Eye (tissue), 1 donor: ENCODE measurements around the gene ELAC2.
A peak's percentile ranks its signal among the peaks of the same experiment; 100 is the strongest.

Source experiments
- DNase-seq: peaks from one replicate; pipeline ENCODE4 v3.0.0-alpha.2; 2015

Gene ELAC2

GRCh38 chr17:13017655-13018459 lies at the start of gene ELAC2:
TSS of gene ELAC2 (minus strand) at chr17:13018027. CDS start at chr17:13017947, 80 bp downstream.
- peak; percentile 100 for DNase-seq

GRCh38 chr17:13065032-13065431 lies 47.2 kb upstream of the ELAC2 start:
- DNase-seq: peak; percentile 37

- no peak for DNase-seq
These were observed 37.3 kb upstream of the ELAC2 start for GRCh38 chr17:13055131-13055530.

GRCh38 chr17:13054666-13055065 lies 36.8 kb upstream of the ELAC2 start:
- no peak for DNase-seq

- no peak for DNase-seq
These were observed 34.1 kb upstream of the ELAC2 start for GRCh38 chr17:13051915-13052314.

GRCh38 chr17:13047011-13047606 lies 29.3 kb upstream of the ELAC2 start:
- DNase-seq: no peak

GRCh38 chr17:13046361-13046760 lies 28.5 kb upstream of the ELAC2 start:
- no peak for DNase-seq

GRCh38 chr17:13044572-13045065 lies 26.8 kb upstream of the ELAC2 start:
- peak; percentile 62 for DNase-seq

- DNase-seq: no peak
These were observed 21.3 kb upstream of the ELAC2 start for GRCh38 chr17:13038931-13039665.

- no peak for DNase-seq
These were observed 18.9 kb upstream of the ELAC2 start for GRCh38 chr17:13036751-13037150.

GRCh38 chr17:13035420-13035819 lies 17.6 kb upstream of the ELAC2 start:
- no peak for DNase-seq

GRCh38 chr17:13031718-13032350 lies 14.0 kb upstream of the ELAC2 start:
- DNase-seq: peak; percentile 69

GRCh38 chr17:13030459-13031300 lies 12.9 kb upstream of the ELAC2 start:
- peak; percentile 90 for DNase-seq

GRCh38 chr17:13030056-13030455 lies 12.2 kb upstream of the ELAC2 start:
- DNase-seq: no peak

- no peak for DNase-seq
These were observed 11.5 kb upstream of the ELAC2 start for GRCh38 chr17:13029340-13029739.

- DNase-seq: no peak
These were observed 9.4 kb upstream of the ELAC2 start for GRCh38 chr17:13027246-13027645.

GRCh38 chr17:13025687-13026086 lies 7.9 kb upstream of the ELAC2 start:
- no peak for DNase-seq

- no peak for DNase-seq
These were observed 7.4 kb upstream of the ELAC2 start for GRCh38 chr17:13025258-13025627.

- DNase-seq: peak; percentile 90
These were observed 6.9 kb upstream of the ELAC2 start for GRCh38 chr17:13024526-13025257.

GRCh38 chr17:13024016-13024415 lies 6.2 kb upstream of the ELAC2 start:
- DNase-seq: no peak

GRCh38 chr17:13016881-13017654 lies 759 bp downstream of the ELAC2 start:
- no peak for DNase-seq
